CD4-positive, alpha-beta T cell (primary cell): Measurements from ENCODE around the gene MRPL54. TPM values are rescaled to one million over a fixed set of nuclear protein-coding genes. Genes with fewer than 3 reads are reported as not detected.
A peak's percentile ranks its signal among the peaks of the same experiment; 100 is the strongest.

Experiments
- ATAC-seq: fragments of 200-7000 bp; cut with Tn5 transposase; one replicate; pipeline ENCODE4 v1.10.0; 2022; ENCODE audit warnings: mild to moderate bottlenecking; ENCODE audit not compliant: poor library complexity
- CTCF ChIA-PET: fragments of 350-600 bp; sonication (Branson Sonifier 250); formaldehyde crosslinking; loops from one replicate; lab custom pipeline; 2021; ENCODE audit warnings: antibody characterized with exemption, inconsistent platforms; lab: Charles Lee
- POLR2A ChIA-PET: fragments of 350-600 bp; sonication (Branson Sonifier 250); formaldehyde crosslinking; loops from one replicate; lab custom pipeline; 2021; ENCODE audit warnings: antibody characterized with exemption, inconsistent platforms; lab: Charles Lee
- DNase-seq, 14 experiments: peaks; one replicate each; pipeline ENCODE4 v3.0.0-alpha.2; 2013 to 2020; ENCODE audit warnings: mixed read lengths in 2 of 14
- H3K27ac ChIP-seq, 2 donors: one replicate each; pipeline versions ENCODE4 v1.5.1 to v1.7.0; 2013; ENCODE audit warnings: low read length in 2 of 2, low read depth in 1 of 2, mild to moderate bottlenecking in 1 of 2
- H3K27me3 ChIP-seq, 2 experiments: 1 replicate in 1 of 2; 2 replicates in 1 of 2; pipeline versions ENCODE4 v1.6.1 to v1.7.0; 2013; ENCODE audit warnings: low read length in 2 of 2, control low read depth in 1 of 2, mild to moderate bottlenecking in 1 of 2, moderate library complexity in 1 of 2; ENCODE audit not compliant: insufficient read depth in 2 of 2, control insufficient read depth in 1 of 2
- H3K36me3 ChIP-seq: one replicate; pipeline ENCODE4 v1.6.1; 2013; ENCODE audit warnings: low read length, control low read depth; ENCODE audit not compliant: insufficient read depth
- H3K4me1 ChIP-seq: one replicate; pipeline ENCODE4 v1.6.1; 2013; ENCODE audit warnings: low read length, control low read depth; ENCODE audit not compliant: insufficient read depth
- H3K4me3 ChIP-seq: one replicate; pipeline ENCODE4 v1.5.1; 2013; ENCODE audit warnings: mild to moderate bottlenecking, low read length, moderate library complexity
- H3K9me3 ChIP-seq, 2 experiments: 1 replicate in 1 of 2; 2 replicates in 1 of 2; pipeline versions ENCODE4 v1.6.1 to v1.7.0; 2013; ENCODE audit warnings: low read length in 2 of 2, mild to moderate bottlenecking in 2 of 2, control low read depth in 1 of 2, moderate library complexity in 1 of 2; ENCODE audit not compliant: control insufficient read depth in 1 of 2, insufficient read depth in 1 of 2
- H3K27ac Mint-ChIP-seq: one replicate; pipeline ENCODE4 v1.8.0; 2020; ENCODE audit warnings: mixed read lengths
- H3K27me3 Mint-ChIP-seq: one replicate; pipeline ENCODE4 v1.8.0; 2021; ENCODE audit warnings: mixed read lengths
- H3K36me3 Mint-ChIP-seq: one replicate; pipeline ENCODE4 v1.8.0; 2021; ENCODE audit warnings: low read depth, mixed read lengths
- H3K4me1 Mint-ChIP-seq: one replicate; pipeline ENCODE4 v1.8.0; 2021; ENCODE audit warnings: low read depth, mixed read lengths
- H3K4me3 Mint-ChIP-seq: one replicate; pipeline ENCODE4 v1.8.0; 2020; ENCODE audit warnings: mild to moderate bottlenecking, mixed read lengths
- H3K9me3 Mint-ChIP-seq: one replicate; pipeline ENCODE4 v1.8.0; 2020; ENCODE audit warnings: mixed read lengths
- intact Hi-C, 2 experiments: fragments of 100-400 bp; cut with DNase I in 1 of 2; cut with micrococcal nuclease in 1 of 2; formaldehyde crosslinking; loops; one replicate each; pipeline versions ENCODE4 v1.15.1 to v1.9.0; 2023 to 2025; cut with DNase I, micrococcal nuclease
- total RNA-seq, 174 experiments: library from RNA in 2 of 174; stranded (reverse) in 2 of 174; gene quantifications; one replicate each; pipeline ENCODE4 v1.2.3 and lab custom pipeline; 2021 to 2026
- TF ChIP-seq, protein P1 (sequence below): fragments of 200-600 bp; IDR thresholded peaks from one replicate; pipeline ENCODE4 v1.8.0; 2022; ENCODE audit warnings: antibody characterized with exemption, mild to moderate bottlenecking

MRPL54 gene
- total RNA-seq, 2 experiments from 2014 or later: 68.9 to 71.1 TPM

- H3K27me3 ChIP-seq: no peaks in the 10 kb centered on the region
- peaks cover 13% of the 10 kb centered on the region for H3K4me1 ChIP-seq
- H3K36me3 ChIP-seq: peaks cover 4% of the 10 kb centered on the region
- ATAC-seq: no peak
- TF ChIP-seq, protein P1, sequence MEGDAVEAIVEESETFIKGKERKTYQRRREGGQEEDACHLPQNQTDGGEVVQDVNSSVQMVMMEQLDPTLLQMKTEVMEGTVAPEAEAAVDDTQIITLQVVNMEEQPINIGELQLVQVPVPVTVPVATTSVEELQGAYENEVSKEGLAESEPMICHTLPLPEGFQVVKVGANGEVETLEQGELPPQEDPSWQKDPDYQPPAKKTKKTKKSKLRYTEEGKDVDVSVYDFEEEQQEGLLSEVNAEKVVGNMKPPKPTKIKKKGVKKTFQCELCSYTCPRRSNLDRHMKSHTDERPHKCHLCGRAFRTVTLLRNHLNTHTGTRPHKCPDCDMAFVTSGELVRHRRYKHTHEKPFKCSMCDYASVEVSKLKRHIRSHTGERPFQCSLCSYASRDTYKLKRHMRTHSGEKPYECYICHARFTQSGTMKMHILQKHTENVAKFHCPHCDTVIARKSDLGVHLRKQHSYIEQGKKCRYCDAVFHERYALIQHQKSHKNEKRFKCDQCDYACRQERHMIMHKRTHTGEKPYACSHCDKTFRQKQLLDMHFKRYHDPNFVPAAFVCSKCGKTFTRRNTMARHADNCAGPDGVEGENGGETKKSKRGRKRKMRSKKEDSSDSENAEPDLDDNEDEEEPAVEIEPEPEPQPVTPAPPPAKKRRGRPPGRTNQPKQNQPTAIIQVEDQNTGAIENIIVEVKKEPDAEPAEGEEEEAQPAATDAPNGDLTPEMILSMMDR: no peak
- no peak overlapping the region for H3K27ac Mint-ChIP-seq
- peaks cover 19% of the 10 kb centered on the region for H3K36me3 Mint-ChIP-seq
- H3K4me3 Mint-ChIP-seq: no peak overlapping the region
- intact Hi-C loops: loop anchor here in 1 of 2 experiments (5.0 kb wide), 1 partner anchor 41 kb away; no protein-coding TSS in a partner anchor
- H3K27ac ChIP-seq: no peak overlapping the region
- ChIA-PET POLR2A (interaction anchor here (0.9 to 2.4 kb wide), 2 partner anchors 18 to 32 kb away, joined by 3 to 11 read pairs; partner anchors contain the start of gene MRPL54), CTCF (no interaction called here)
- peaks cover 17 to 41% of the 10 kb centered on the region in 2 experiments for H3K9me3 ChIP-seq
- peaks cover 8% of the 10 kb centered on the region for H3K4me1 Mint-ChIP-seq
- peaks cover 4% of the 10 kb centered on the region for H3K9me3 Mint-ChIP-seq
- no peaks in the 10 kb centered on the region for H3K27me3 Mint-ChIP-seq
- DNase-seq: no peak
- H3K4me3 ChIP-seq: no peak overlapping the region
Observed at GRCh38 chr19:3780786-3781304, 18.4 kb downstream of the MRPL54 start.

GRCh38 chr19:3781603-3782002 is 19.1 kb downstream of the MRPL54 start:
- H3K27ac Mint-ChIP-seq: no peak overlapping the region
- peaks cover 19% of the 10 kb centered on the region for H3K36me3 Mint-ChIP-seq
- H3K4me3 Mint-ChIP-seq: no peak overlapping the region
- intact Hi-C loops: loop anchor here in 1 of 2 experiments (5.0 kb wide), 1 partner anchor 41 kb away; no protein-coding TSS in a partner anchor
- peaks cover 8% of the 10 kb centered on the region for H3K4me1 Mint-ChIP-seq
- Histone ChIP-seq H3K9me3 (peaks cover 17 to 41% of the 10 kb centered on the region in 2 experiments), H3K36me3 (peaks cover 4% of the 10 kb centered on the region), H3K4me3 (no peak overlapping the region), H3K4me1 (peaks cover 16% of the 10 kb centered on the region), H3K27me3 (no peaks in the 10 kb centered on the region), H3K27ac (no peak overlapping the region)
- DNase-seq: no peak
- ChIA-PET POLR2A (interaction anchor here (2.4 kb wide), 1 partner anchor 19 kb away, joined by 11 read pairs; the partner anchor contains the start of gene MRPL54), CTCF (no interaction called here)
- TF ChIP-seq, protein P1: no peak
- no peaks in the 10 kb centered on the region for H3K27me3 Mint-ChIP-seq
- no peak for ATAC-seq
- H3K9me3 Mint-ChIP-seq: peaks cover 4% of the 10 kb centered on the region

GRCh38 chr19:3782330-3782729 is 19.8 kb downstream of the MRPL54 start:
- peaks cover 4% of the 10 kb centered on the region for H3K36me3 ChIP-seq
- H3K27me3 ChIP-seq: no peaks in the 10 kb centered on the region
- intact Hi-C loops: loop anchor here in 1 of 2 experiments (5.0 kb wide), 1 partner anchor 40 kb away; no protein-coding TSS in a partner anchor
- Mint-ChIP-seq H3K36me3 (peaks cover 19% of the 10 kb centered on the region), H3K27ac (no peak overlapping the region), H3K4me3 (peak overlapping the region; percentile 73), H3K27me3 (no peaks in the 10 kb centered on the region), H3K9me3 (peaks cover 4% of the 10 kb centered on the region), H3K4me1 (peaks cover 8% of the 10 kb centered on the region)
- ChIA-PET POLR2A (interaction anchor here (1.6 kb wide), 1 partner anchor 19 kb away, joined by 4 read pairs; the partner anchor contains the start of gene MRPL54), CTCF (no interaction called here)
- ATAC-seq (no peak), DNase-seq (no peak)
- H3K4me3 ChIP-seq: no peak overlapping the region
- peaks cover 17 to 41% of the 10 kb centered on the region in 2 experiments for H3K9me3 ChIP-seq
- H3K4me1 ChIP-seq: peaks cover 18% of the 10 kb centered on the region
- TF ChIP-seq, protein P1: no peak
- no peak overlapping the region for H3K27ac ChIP-seq
